WTC11 (cell line): ENCODE measurements around the gene GALT. TPM values are rescaled to one million over a fixed set of nuclear protein-coding genes. Genes with fewer than 3 reads are reported as not detected.

Experiments used
- ATAC-seq: fragments of 200-7000 bp; cut with Tn5 transposase; 2 replicates; pipeline ENCODE4 v1.10.0; 2021; ENCODE audit warnings: mild to moderate bottlenecking, moderate library complexity
- CTCF ChIA-PET: fragments of 300-600 bp; sonication (Branson Sonifier 250); formaldehyde crosslinking; loops from one replicate; lab custom pipeline; 2021; ENCODE audit warnings: antibody characterized with exemption; lab: Charles Lee
- POLR2A ChIA-PET: fragments of 350-600 bp; sonication (Branson Sonifier 250); formaldehyde crosslinking; loops from one replicate; lab custom pipeline; 2021; ENCODE audit warnings: antibody characterized with exemption; lab: Charles Lee
- DNase-seq: peaks from one replicate; pipeline ENCODE4 v3.0.0; 2021; ENCODE audit warnings: low spot score
- H3K27ac Mint-ChIP-seq: 2 replicates; pipeline ENCODE4 v1.8.0; 2021; ENCODE audit warnings: mixed read lengths
- H3K27me3 Mint-ChIP-seq: 2 replicates; pipeline ENCODE4 v1.8.0; 2021; ENCODE audit warnings: low read depth, mild to moderate bottlenecking, moderate library complexity, mixed read lengths
- H3K36me3 Mint-ChIP-seq: 2 replicates; pipeline ENCODE4 v1.8.0; 2021; ENCODE audit warnings: mixed read lengths
- H3K4me1 Mint-ChIP-seq: 2 replicates; pipeline ENCODE4 v1.8.0; 2022; ENCODE audit warnings: mixed read lengths
- H3K4me3 Mint-ChIP-seq: 2 replicates; pipeline ENCODE4 v1.8.0; 2021; ENCODE audit warnings: mild to moderate bottlenecking, moderate library complexity, mixed read lengths
- H3K9me3 Mint-ChIP-seq: 2 replicates; pipeline ENCODE4 v1.8.0; 2021; ENCODE audit warnings: mixed read lengths
- ATF1 ChIP-seq: sonication (generic); formaldehyde crosslinking; IDR thresholded peaks from 2 replicates; pipeline ENCODE4 v1.8.1; 2023; ENCODE audit warnings: mild to moderate bottlenecking, moderate library complexity, missing genetic modification reagents
- CREM ChIP-seq: sonication (generic); formaldehyde crosslinking; IDR thresholded peaks from 2 replicates; pipeline ENCODE4 v1.8.1; 2022; ENCODE audit warnings: mild to moderate bottlenecking, missing genetic modification reagents, moderate library complexity
- GTF2I ChIP-seq: fragments of 250-450 bp; sonication (Bioruptor Pico); conservative IDR thresholded peaks from 2 replicates; pipeline ENCODE4 v1.4.0; 2021; ENCODE audit warnings: mild to moderate bottlenecking
- IRF1 ChIP-seq: sonication (generic); formaldehyde crosslinking; IDR thresholded peaks from 2 replicates; pipeline ENCODE4 v1.8.0; 2023; ENCODE audit warnings: missing genetic modification reagents
- NFYB ChIP-seq: sonication (generic); formaldehyde crosslinking; conservative IDR thresholded peaks from 2 replicates; pipeline ENCODE4 v1.8.0; 2022; ENCODE audit warnings: low read depth, missing genetic modification reagents
- NR3C1 ChIP-seq: sonication (generic); formaldehyde crosslinking; conservative IDR thresholded peaks from 2 replicates; pipeline ENCODE4 v1.8.1; 2023; ENCODE audit warnings: low read depth, mild to moderate bottlenecking, missing genetic modification reagents
- PREB ChIP-seq: sonication (generic); formaldehyde crosslinking; IDR thresholded peaks from 2 replicates; pipeline ENCODE4 v1.8.1; 2022; ENCODE audit warnings: mild to moderate bottlenecking, missing genetic modification reagents, moderate library complexity, borderline replicate concordance
- ZNF423 ChIP-seq: fragments of 250-450 bp; sonication (Bioruptor Pico); IDR thresholded peaks from 2 replicates; pipeline ENCODE4 v2.1.2; 2022; ENCODE audit warnings: mild to moderate bottlenecking, moderate library complexity
- ZNF425 ChIP-seq: fragments of 250-450 bp; sonication (Bioruptor Pico); conservative IDR thresholded peaks from 2 replicates; pipeline ENCODE4 v1.9.0; 2021; ENCODE audit warnings: mild to moderate bottlenecking
- total RNA-seq: library from RNA; stranded (reverse); gene quantifications from 3 replicates; pipeline ENCODE4 v1.2.3, GENCODE V29; 2021
- TF ChIP-seq, protein P1 (sequence below): sonication (generic); formaldehyde crosslinking; IDR thresholded peaks from 2 replicates; pipeline ENCODE4 v1.8.0; 2023; ENCODE audit warnings: missing genetic modification reagents, mild to moderate bottlenecking, borderline replicate concordance
- TF ChIP-seq, protein P2 (sequence below): fragments of 250-450 bp; sonication (Bioruptor Pico); IDR thresholded peaks from 2 replicates; pipeline ENCODE4 v2.1.2; 2022; ENCODE audit warnings: mild to moderate bottlenecking, moderate library complexity
- TF ChIP-seq, protein P3 (sequence below): sonication (generic); formaldehyde crosslinking; IDR thresholded peaks from 2 replicates; pipeline ENCODE4 v1.8.1; 2023; ENCODE audit warnings: mild to moderate bottlenecking, missing genetic modification reagents, moderate library complexity
- TF ChIP-seq, protein P4 (sequence below): sonication (generic); formaldehyde crosslinking; IDR thresholded peaks from 2 replicates; pipeline ENCODE4 v1.8.0; 2022; ENCODE audit warnings: mild to moderate bottlenecking, missing genetic modification reagents

GALT gene
- total RNA-seq, 1 experiment from 2014 or later, result 39.7 TPM

DNA sequence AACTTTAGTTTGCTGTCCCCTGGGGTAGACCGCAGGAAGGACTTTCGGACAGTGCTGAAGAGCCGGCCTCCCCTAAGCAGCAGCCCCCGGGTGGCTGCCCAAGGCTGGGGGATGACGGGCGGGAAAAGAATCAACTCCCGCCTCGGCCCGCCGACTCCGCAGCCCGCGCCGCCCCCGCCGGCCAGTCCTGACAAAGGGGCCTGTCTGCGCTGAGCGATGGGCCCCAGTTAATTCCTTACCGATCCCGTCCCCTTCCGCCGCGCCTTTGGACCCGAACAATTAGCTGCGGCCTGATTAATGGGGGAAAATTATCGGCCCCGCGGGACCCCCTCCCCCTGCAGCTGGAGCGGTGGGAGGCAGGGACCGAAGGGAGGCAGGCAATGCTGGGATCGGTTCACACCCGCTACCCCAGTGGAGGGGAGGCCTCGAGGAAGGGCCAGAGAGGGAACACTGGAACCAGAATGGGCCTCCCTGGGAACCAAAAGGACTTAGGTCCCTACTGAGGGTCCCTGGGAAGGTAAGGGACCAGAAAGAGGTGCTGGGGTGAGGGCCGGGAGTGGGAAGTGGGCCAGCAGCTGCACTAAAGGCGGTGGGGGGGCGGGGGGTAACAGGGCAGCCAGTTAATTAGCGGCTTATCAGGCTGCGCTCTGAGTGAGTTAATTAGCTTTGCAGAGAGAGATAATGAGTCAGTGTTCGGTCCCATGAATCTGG lies 21.8 kb upstream of the GALT start (continued):
- TF ChIP-seq, protein P1, sequence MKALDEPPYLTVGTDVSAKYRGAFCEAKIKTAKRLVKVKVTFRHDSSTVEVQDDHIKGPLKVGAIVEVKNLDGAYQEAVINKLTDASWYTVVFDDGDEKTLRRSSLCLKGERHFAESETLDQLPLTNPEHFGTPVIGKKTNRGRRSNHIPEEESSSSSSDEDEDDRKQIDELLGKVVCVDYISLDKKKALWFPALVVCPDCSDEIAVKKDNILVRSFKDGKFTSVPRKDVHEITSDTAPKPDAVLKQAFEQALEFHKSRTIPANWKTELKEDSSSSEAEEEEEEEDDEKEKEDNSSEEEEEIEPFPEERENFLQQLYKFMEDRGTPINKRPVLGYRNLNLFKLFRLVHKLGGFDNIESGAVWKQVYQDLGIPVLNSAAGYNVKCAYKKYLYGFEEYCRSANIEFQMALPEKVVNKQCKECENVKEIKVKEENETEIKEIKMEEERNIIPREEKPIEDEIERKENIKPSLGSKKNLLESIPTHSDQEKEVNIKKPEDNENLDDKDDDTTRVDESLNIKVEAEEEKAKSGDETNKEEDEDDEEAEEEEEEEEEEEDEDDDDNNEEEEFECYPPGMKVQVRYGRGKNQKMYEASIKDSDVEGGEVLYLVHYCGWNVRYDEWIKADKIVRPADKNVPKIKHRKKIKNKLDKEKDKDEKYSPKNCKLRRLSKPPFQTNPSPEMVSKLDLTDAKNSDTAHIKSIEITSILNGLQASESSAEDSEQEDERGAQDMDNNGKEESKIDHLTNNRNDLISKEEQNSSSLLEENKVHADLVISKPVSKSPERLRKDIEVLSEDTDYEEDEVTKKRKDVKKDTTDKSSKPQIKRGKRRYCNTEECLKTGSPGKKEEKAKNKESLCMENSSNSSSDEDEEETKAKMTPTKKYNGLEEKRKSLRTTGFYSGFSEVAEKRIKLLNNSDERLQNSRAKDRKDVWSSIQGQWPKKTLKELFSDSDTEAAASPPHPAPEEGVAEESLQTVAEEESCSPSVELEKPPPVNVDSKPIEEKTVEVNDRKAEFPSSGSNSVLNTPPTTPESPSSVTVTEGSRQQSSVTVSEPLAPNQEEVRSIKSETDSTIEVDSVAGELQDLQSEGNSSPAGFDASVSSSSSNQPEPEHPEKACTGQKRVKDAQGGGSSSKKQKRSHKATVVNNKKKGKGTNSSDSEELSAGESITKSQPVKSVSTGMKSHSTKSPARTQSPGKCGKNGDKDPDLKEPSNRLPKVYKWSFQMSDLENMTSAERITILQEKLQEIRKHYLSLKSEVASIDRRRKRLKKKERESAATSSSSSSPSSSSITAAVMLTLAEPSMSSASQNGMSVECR, result no peak
- TF ChIP-seq, protein P2, sequence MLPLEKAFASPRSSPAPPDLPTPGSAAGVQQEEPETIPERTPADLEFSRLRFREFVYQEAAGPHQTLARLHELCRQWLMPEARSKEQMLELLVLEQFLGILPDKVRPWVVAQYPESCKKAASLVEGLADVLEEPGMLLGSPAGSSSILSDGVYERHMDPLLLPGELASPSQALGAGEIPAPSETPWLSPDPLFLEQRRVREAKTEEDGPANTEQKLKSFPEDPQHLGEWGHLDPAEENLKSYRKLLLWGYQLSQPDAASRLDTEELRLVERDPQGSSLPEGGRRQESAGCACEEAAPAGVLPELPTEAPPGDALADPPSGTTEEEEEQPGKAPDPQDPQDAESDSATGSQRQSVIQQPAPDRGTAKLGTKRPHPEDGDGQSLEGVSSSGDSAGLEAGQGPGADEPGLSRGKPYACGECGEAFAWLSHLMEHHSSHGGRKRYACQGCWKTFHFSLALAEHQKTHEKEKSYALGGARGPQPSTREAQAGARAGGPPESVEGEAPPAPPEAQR (CRISPR knock-in tag), result no peak
- TF ChIP-seq PREB (CRISPR knock-in tag) (no peak), ATF1 (CRISPR knock-in tag) (no peak), ZNF423 (no peak), ZNF425 (CRISPR knock-in tag) (no peak), NR3C1 (no peak), NFYB (CRISPR knock-in tag) (no peak), IRF1 (CRISPR knock-in tag) (no peak)
- TF ChIP-seq, protein P3, sequence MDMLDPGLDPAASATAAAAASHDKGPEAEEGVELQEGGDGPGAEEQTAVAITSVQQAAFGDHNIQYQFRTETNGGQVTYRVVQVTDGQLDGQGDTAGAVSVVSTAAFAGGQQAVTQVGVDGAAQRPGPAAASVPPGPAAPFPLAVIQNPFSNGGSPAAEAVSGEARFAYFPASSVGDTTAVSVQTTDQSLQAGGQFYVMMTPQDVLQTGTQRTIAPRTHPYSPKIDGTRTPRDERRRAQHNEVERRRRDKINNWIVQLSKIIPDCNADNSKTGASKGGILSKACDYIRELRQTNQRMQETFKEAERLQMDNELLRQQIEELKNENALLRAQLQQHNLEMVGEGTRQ, result no peak
- TF ChIP-seq, protein P4, sequence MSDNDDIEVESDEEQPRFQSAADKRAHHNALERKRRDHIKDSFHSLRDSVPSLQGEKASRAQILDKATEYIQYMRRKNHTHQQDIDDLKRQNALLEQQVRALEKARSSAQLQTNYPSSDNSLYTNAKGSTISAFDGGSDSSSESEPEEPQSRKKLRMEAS, result no peak

DNA sequence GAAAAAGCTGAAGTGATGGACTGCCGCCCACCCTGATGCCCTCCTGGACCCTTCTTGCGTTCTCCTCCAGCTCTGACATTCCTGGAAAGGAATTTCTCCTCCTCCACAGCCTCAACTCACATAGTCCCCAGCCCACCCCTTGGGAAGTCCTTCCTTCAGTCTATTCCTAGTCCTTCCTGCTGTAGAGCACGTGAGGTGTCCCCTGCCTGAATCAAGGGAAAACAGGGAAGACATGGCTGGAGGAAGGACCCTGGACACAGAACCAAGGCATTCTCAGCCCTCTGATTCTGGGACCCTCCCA lies 21.3 kb upstream of the GALT start:
- ATAC-seq (no peak), DNase-seq (no peak)
- POLR2A ChIA-PET, result interaction anchor here (0.5 kb wide), 1 partner anchor 842 kb away, joined by 3 read pairs; no protein-coding TSS in a partner anchor
- Mint-ChIP-seq H3K9me3 (peaks cover 4% of the 10 kb centered on the region), H3K27me3 (peaks cover 85% of the 10 kb centered on the region), H3K4me1 (peaks cover 14% of the 10 kb centered on the region), H3K4me3 (no peak overlapping the region), H3K27ac (no peak overlapping the region), H3K36me3 (no peaks in the 10 kb centered on the region)
- CTCF ChIA-PET, result interaction anchor here (0.5 to 2.3 kb wide), 9 partner anchors 9 to 1061 kb away, joined by 3 to 19 read pairs (median 6); partner anchors contain the start of genes GALT, RPP25L and SIGMAR1
- TF ChIP-seq GTF2I (CRISPR knock-in tag) (0 out of 2 replicates have a peak, but pooled peaks have one; percentile 31), CREM (CRISPR knock-in tag) (no peak)
- TF ChIP-seq, all 79 proteins: peak for 1
